ENCODE data around the gene RIC1. TPM values are rescaled to one million over a fixed set of nuclear protein-coding genes. Genes with fewer than 3 reads are reported as not detected.

The RIC1 gene
- total RNA-seq, 6 donors from 2014 or later: 21.5 to 62.9 (median 31.0) TPM

- no peak for TF ChIP-seq CTCF (IDR thresholded peaks at IDR 0.05)
- Histone ChIP-seq H3K4me3 (no peak overlapping the region), H3K9me3 (no peaks in the 10 kb centered on the region), H3K36me3 (no peaks in the 10 kb centered on the region), H3K27me3 (no peaks in the 10 kb centered on the region), H3K27ac (no peak overlapping the region), H3K4me1 (peaks cover 0 to 6% (median 3%) of the 10 kb centered on the region in 4 donors)
- WGBS, 2 donors: 71 to 81% methylated on average over 2 of the region's 2 CpGs
- no peak for ATAC-seq (ENCODE audit: low FRiP score in 2 of 2)
- DNase-seq: no peak
Measured at GRCh38 chr9:5610491-5610890, 18.4 kb upstream of the RIC1 start.

GRCh38 chr9:5611321-5612184, 17.4 kb upstream of the RIC1 start:
- DNase-seq (no peak), ATAC-seq (ENCODE audit: low FRiP score in 2 of 2) (no peak)
- Histone ChIP-seq H3K27me3 (no peaks in the 10 kb centered on the region), H3K4me3 (no peak overlapping the region), H3K4me1 (peaks cover 0 to 6% (median 3%) of the 10 kb centered on the region in 4 donors), H3K9me3 (no peaks in the 10 kb centered on the region), H3K27ac (no peak overlapping the region), H3K36me3 (no peaks in the 10 kb centered on the region)
- WGBS, 2 donors: 71 to 72% methylated on average over 6 of the region's 6 CpGs
- TF ChIP-seq POLR2A (IDR thresholded peaks at IDR 0.05): no peak
- TF ChIP-seq POLR2AphosphoS5 (IDR thresholded peaks at IDR 0.05): no peak
- TF ChIP-seq EP300 (IDR thresholded peaks at IDR 0.05): no peak
- no peak for TF ChIP-seq CTCF (IDR thresholded peaks at IDR 0.05)

DNA sequence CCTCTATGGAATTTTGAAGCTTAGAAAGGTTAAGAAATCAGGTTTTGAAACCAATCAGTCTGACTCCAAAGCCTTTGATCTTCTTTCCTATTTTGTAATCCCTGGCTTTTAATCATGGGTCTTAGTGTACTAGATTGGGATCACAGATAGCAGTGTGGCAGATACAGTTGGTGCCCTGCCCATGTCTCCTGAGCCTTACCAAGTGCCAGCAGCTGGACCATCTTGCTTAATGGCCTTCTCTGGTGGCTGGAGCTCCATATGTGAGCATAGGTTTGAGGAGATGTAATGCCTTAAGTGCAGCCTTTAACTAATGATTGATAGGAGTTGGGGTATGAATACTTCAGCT, 16.7 kb upstream of the RIC1 start:
- TF ChIP-seq EP300 (IDR thresholded peaks at IDR 0.05) (no peak), CTCF (IDR thresholded peaks at IDR 0.05) (no peak), POLR2A (IDR thresholded peaks at IDR 0.05) (no peak), POLR2AphosphoS5 (IDR thresholded peaks at IDR 0.05) (no peak)
- H3K27ac ChIP-seq: no peak overlapping the region
- ATAC-seq (ENCODE audit: low FRiP score in 2 of 2): no peak
- H3K4me1 ChIP-seq: peaks cover 0 to 6% (median 3%) of the 10 kb centered on the region in 4 donors
- H3K4me3 ChIP-seq: no peak overlapping the region
- no peaks in the 10 kb centered on the region for H3K27me3 ChIP-seq
- no peaks in the 10 kb centered on the region for H3K9me3 ChIP-seq
- H3K36me3 ChIP-seq: no peaks in the 10 kb centered on the region
- DNase-seq: no peak

DNA sequence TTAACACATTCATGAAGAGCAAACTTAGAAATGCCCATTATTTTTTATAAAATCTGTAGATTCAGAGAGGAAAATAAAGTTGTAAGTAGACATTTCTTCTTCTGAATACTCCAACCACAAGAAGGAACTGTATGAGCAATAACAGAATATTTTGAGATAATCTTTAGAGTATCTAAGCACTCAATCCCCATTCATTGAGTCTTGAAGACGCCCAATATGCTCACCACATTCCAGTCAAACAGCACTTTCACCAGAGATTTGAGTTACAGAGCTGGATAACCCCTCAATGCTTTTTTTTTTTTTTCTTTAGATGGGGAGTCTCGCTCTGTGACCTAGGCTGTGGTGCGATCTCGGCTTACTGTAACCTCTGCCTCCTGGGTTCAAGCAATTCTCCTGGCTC, 14.7 kb upstream of the RIC1 start:
- H3K4me3 ChIP-seq: no peak overlapping the region
- peaks cover 0 to 10% (median 4%) of the 10 kb centered on the region in 4 donors for H3K4me1 ChIP-seq
- H3K9me3 ChIP-seq: no peaks in the 10 kb centered on the region
- no peaks in the 10 kb centered on the region for H3K36me3 ChIP-seq
- DNase-seq (no peak), ATAC-seq (ENCODE audit: low FRiP score in 2 of 2) (no peak)
- no peak for TF ChIP-seq POLR2A (IDR thresholded peaks at IDR 0.05)
- no peak for TF ChIP-seq POLR2AphosphoS5 (IDR thresholded peaks at IDR 0.05)
- no peak overlapping the region for H3K27ac ChIP-seq
- H3K27me3 ChIP-seq: no peaks in the 10 kb centered on the region
- 94 to 95% methylated on average over 4 of the region's 4 CpGs for WGBS, 2 donors

- no peak overlapping the region for H3K27ac ChIP-seq
- 89 to 94% methylated on average over 3 of the region's 3 CpGs for WGBS, 2 donors
- no peak for DNase-seq
- ATAC-seq (ENCODE audit: low FRiP score in 2 of 2): no peak
- H3K4me3 ChIP-seq: no peak overlapping the region
- no peaks in the 10 kb centered on the region for H3K27me3 ChIP-seq
- no peaks in the 10 kb centered on the region for H3K36me3 ChIP-seq
- TF ChIP-seq CTCF (IDR thresholded peaks at IDR 0.05): no peak
- TF ChIP-seq POLR2A (IDR thresholded peaks at IDR 0.05): no peak
- TF ChIP-seq POLR2AphosphoS5 (IDR thresholded peaks at IDR 0.05): no peak
- no peak for TF ChIP-seq EP300 (IDR thresholded peaks at IDR 0.05)
- H3K9me3 ChIP-seq: no peaks in the 10 kb centered on the region
- H3K4me1 ChIP-seq: peaks cover 0 to 8% (median 4%) of the 10 kb centered on the region in 4 donors
Measured at GRCh38 chr9:5614985-5615384, 13.9 kb upstream of the RIC1 start.

Data from upper lobe of left lung (tissue), 6 donors.